Measurements from ENCODE around the gene XRCC4.

DNA sequence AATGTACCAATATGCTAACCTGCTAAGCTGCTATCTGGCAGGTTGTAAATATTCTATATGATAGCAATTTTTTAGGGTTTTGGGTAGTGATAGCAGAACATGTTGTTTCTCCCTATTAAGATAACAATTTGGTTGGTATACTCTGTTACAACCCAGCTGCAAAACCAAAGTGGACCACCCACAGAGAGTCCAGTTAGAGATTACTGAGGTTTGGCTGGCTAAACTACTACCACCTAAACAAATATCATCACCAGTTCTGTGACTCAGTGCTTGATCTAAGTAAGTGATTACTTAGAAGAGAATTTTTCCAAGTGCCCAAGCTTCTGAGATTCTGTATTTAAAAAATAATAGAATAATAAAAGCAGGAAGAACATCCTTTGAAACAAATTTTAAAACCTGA, 72.3 kb downstream of the XRCC4 start:
- TF ChIP-seq POLR2A (IDR thresholded peaks at IDR 0.05; ENCODE audit: control extremely low read depth in 1 of 2, low read depth in 2 of 2, low read length in 2 of 2): no peak
- TF ChIP-seq, protein P1, sequence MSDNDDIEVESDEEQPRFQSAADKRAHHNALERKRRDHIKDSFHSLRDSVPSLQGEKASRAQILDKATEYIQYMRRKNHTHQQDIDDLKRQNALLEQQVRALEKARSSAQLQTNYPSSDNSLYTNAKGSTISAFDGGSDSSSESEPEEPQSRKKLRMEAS (IDR thresholded peaks at IDR 0.05): no peak
